BLaER1 (cell line): ENCODE results near the gene OR8S1.

Source experiments
- H3K27ac ChIP-seq: shearing (Covaris generic); formaldehyde crosslinking; 2 replicates; pipeline ENCODE4 v1.8.1; 2022
- H3K27me3 ChIP-seq: shearing (Covaris generic); formaldehyde crosslinking; 2 replicates; pipeline ENCODE4 v1.8.1; 2022
- H3K36me3 ChIP-seq: shearing (Covaris generic); formaldehyde crosslinking; 2 replicates; pipeline ENCODE4 v1.8.1; 2022
- H3K4me1 ChIP-seq: shearing (Covaris generic); formaldehyde crosslinking; 2 replicates; pipeline ENCODE4 v1.8.1; 2022
- H3K4me2 ChIP-seq: shearing (Covaris generic); formaldehyde crosslinking; 2 replicates; pipeline ENCODE4 v1.8.1; 2022
- H3K4me3 ChIP-seq: shearing (Covaris generic); formaldehyde crosslinking; 2 replicates; pipeline ENCODE4 v1.8.1; 2022
- H3K9ac ChIP-seq: shearing (Covaris generic); formaldehyde crosslinking; 2 replicates; pipeline ENCODE4 v1.8.1; 2022
- H3K9me3 ChIP-seq: shearing (Covaris generic); formaldehyde crosslinking; 2 replicates; pipeline ENCODE4 v1.8.1; 2022
- H4K20me1 ChIP-seq: shearing (Covaris generic); formaldehyde crosslinking; 2 replicates; pipeline ENCODE4 v1.8.1; 2022
- Cebpa-rat ChIP-seq: shearing (Covaris generic); IDR thresholded peaks from 2 replicates; pipeline ENCODE4 v1.8.1; 2022

OR8S1 gene

DNA sequence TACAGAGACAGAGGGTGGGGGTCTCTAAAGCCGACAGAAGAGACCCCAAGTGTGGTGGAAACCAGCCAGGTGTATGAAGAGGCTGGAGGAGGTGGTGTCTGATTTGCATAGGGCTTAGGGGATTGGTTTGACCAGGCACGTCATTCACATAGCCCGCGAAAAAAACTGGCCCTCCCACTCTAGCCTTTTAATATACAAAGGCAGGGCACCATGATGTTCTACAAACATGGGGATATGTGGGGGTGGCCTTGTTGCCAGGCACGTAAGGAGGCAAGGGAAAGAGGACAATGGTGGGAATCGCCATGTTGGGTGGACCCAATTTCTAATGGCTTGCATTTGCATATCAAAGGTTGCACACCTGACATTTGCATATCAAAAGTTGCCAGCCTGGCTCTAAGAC, 31.2 kb downstream of the OR8S1 start:
- TF ChIP-seq Cebpa-rat: no peak

DNA sequence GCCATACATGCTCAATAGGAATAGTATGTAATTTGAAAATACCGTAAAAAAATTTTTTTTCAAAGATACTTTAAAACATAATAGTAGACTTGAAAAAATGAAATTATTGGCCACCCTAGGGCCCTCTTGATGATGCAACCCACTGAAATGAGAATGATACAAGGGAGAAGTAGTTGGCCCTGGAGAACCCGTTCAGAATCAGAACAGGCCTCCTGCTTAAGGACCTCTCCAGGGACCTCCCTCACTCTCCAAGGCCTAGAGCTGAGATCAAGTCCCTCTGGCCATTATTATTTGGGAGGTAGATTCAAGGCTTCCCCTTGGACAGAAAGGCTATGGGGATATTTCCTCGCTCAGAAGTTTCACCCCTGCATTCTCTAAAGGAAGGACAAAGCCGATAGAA, 32.5 kb downstream of the OR8S1 start:
- Histone ChIP-seq H3K4me2 (no peak overlapping the region), H3K9ac (no peak overlapping the region), H3K4me1 (no peaks in the 10 kb centered on the region), H3K9me3 (no peaks in the 10 kb centered on the region), H3K36me3 (no peaks in the 10 kb centered on the region), H4K20me1 (no peaks in the 10 kb centered on the region), H3K27me3 (no peaks in the 10 kb centered on the region), H3K4me3 (no peak overlapping the region), H3K27ac (no peak overlapping the region)
- TF ChIP-seq Cebpa-rat: no peak

More for the DNA sequence above, 31.2 kb downstream of the OR8S1 start:
- Histone ChIP-seq H3K4me1 (no peaks in the 10 kb centered on the region), H3K4me2 (no peak overlapping the region), H3K36me3 (no peaks in the 10 kb centered on the region), H3K27ac (no peak overlapping the region), H3K27me3 (no peaks in the 10 kb centered on the region), H4K20me1 (no peaks in the 10 kb centered on the region), H3K9me3 (peaks cover 3% of the 10 kb centered on the region; the same call in 1 of the 2 replicates), H3K9ac (no peak overlapping the region), H3K4me3 (no peak overlapping the region)

DNA sequence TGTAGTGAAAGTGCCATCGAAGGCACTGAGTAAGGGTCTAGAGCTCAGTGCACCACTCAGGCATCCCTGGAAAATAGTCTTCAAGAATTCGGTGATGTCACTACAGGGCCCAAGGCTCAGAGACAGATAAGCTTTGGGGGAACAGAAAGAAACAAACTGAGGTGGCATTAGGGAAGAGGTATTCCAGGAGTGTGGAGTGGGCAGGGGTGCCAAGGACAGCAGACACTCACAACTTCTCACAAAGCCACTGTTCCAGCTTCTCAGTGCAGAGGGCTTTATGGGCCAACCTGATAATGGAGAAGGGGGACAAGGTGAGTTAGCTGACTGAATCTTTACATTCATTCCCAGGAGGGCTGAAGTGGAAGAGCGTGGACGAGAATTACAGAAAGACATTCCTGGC, 42.3 kb downstream of the OR8S1 start:
- H3K9ac ChIP-seq: no peak overlapping the region
- no peaks in the 10 kb centered on the region for H3K9me3 ChIP-seq
- no peak overlapping the region for H3K4me2 ChIP-seq
- no peaks in the 10 kb centered on the region for H3K36me3 ChIP-seq
- H3K4me1 ChIP-seq: no peaks in the 10 kb centered on the region
- H4K20me1 ChIP-seq: no peaks in the 10 kb centered on the region
- H3K4me3 ChIP-seq: no peak overlapping the region
- H3K27me3 ChIP-seq: no peaks in the 10 kb centered on the region
- no peak overlapping the region for H3K27ac ChIP-seq
- TF ChIP-seq Cebpa-rat: no peak

DNA sequence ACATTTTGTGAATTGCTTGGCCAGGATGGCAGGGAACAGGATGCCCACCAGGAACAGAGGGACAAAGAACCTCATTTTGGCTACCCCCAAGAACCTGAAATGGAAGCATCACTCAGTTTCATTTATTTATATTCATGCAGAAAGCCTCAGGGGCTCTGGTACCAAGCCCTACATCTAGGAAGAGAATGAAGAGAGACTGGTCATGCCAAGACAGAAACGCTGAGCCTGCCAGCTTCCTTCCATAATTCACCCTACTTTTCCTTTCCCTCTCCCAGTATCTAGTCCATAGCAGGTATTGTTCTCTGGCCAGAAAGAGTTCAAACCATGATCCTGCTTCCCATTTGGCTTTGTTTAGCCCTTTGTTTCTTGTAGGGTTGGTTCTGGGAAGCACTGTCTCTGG, 44.5 kb downstream of the OR8S1 start, which contains the start of gene LALBA:
Gene LALBA, minus strand, starts transcription at position 101 of the 400 bp plus-strand sequence. Its CDS starts 26 bp downstream, at position 75.
- H4K20me1 ChIP-seq: no peaks in the 10 kb centered on the region
- TF ChIP-seq Cebpa-rat: no peak
- H3K4me2 ChIP-seq: no peak within 1 kb of the TSS
- no peaks in the 10 kb centered on the region for H3K9me3 ChIP-seq
- H3K27ac ChIP-seq: no peak within 1 kb of the TSS
- H3K4me3 ChIP-seq: no peak within 1 kb of the TSS
- H3K9ac ChIP-seq: no peak within 1 kb of the TSS
- H3K27me3 ChIP-seq: no peaks in the 10 kb centered on the region
- H3K4me1 ChIP-seq: no peaks in the 10 kb centered on the region
- H3K36me3 ChIP-seq: no peaks in the 10 kb centered on the region

DNA sequence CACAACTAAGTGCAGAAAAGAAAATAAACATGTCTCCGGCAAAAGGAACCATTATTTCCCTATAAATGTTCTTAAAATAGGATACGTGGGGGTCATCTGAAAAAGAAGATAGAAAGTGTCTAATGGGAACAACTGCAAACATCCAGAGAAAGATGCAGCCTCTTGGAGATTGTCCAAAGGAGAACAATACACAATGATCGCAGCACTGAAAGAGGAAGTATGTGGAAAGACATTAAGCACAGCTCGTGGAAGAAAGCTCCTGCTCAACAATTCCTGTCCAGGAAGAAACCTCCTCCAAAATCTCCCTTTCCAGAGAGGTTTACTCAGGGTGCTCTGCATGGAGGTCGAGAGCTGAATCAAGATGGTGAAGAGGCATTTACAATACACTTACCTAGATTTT, 46.9 kb downstream of the OR8S1 start:
- no peak overlapping the region for H3K27ac ChIP-seq
- no peak overlapping the region for H3K4me2 ChIP-seq
- H3K9ac ChIP-seq: no peak overlapping the region
- H3K9me3 ChIP-seq: no peaks in the 10 kb centered on the region
- no peak overlapping the region for H3K4me3 ChIP-seq
- no peaks in the 10 kb centered on the region for H3K4me1 ChIP-seq
- TF ChIP-seq Cebpa-rat: no peak
- no peaks in the 10 kb centered on the region for H3K36me3 ChIP-seq
- H4K20me1 ChIP-seq: no peaks in the 10 kb centered on the region
- no peaks in the 10 kb centered on the region for H3K27me3 ChIP-seq
